HL-60 (cell line): ENCODE measurements around the gene PDAP1.

ENCODE experiments used
- CTCF ChIP-seq: IDR thresholded peaks from one replicate; pipeline ENCODE4 v1.5.1; 2011; ENCODE audit warnings: low read length, control low read depth, inconsistent platforms; ENCODE audit not compliant: insufficient read depth
- POLR2AphosphoS5 ChIP-seq: IDR thresholded peaks from 2 replicates; pipeline ENCODE4 v1.6.1; 2012; ENCODE audit warnings: low read depth
- SPI1 ChIP-seq: IDR thresholded peaks from 2 replicates; pipeline ENCODE4 v1.6.1; 2012; ENCODE audit warnings: low read depth, mild to moderate bottlenecking, borderline replicate concordance
- TF ChIP-seq, protein P1 (sequence below): IDR thresholded peaks from 2 replicates; pipeline ENCODE4 v1.6.1; 2012; ENCODE audit warnings: low read depth; ENCODE audit not compliant: insufficient replicate concordance

DNA sequence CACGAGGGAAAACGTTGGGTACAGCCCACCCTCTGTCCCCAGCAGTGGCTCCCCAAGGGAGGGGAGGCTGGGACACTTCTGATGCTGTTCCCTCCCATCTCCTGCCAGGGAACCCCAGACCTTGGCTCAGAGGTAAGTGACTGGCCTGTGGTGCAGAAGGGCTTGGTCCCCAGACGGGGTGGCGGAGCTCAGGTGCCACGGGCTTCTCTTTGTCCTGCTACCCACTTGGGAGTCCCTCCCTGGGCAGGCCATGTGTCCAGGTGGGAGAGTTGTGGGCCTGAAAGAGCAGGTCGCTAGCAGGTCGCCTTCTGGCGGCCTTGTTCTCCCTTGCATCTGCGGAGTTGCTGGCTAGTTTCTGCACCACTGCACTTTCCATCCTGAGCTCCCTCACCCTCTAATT lies 47.5 kb upstream of the PDAP1 start:
- TF ChIP-seq CTCF (no peak), POLR2AphosphoS5 (no peak), SPI1 (no peak)
- TF ChIP-seq, protein P1, sequence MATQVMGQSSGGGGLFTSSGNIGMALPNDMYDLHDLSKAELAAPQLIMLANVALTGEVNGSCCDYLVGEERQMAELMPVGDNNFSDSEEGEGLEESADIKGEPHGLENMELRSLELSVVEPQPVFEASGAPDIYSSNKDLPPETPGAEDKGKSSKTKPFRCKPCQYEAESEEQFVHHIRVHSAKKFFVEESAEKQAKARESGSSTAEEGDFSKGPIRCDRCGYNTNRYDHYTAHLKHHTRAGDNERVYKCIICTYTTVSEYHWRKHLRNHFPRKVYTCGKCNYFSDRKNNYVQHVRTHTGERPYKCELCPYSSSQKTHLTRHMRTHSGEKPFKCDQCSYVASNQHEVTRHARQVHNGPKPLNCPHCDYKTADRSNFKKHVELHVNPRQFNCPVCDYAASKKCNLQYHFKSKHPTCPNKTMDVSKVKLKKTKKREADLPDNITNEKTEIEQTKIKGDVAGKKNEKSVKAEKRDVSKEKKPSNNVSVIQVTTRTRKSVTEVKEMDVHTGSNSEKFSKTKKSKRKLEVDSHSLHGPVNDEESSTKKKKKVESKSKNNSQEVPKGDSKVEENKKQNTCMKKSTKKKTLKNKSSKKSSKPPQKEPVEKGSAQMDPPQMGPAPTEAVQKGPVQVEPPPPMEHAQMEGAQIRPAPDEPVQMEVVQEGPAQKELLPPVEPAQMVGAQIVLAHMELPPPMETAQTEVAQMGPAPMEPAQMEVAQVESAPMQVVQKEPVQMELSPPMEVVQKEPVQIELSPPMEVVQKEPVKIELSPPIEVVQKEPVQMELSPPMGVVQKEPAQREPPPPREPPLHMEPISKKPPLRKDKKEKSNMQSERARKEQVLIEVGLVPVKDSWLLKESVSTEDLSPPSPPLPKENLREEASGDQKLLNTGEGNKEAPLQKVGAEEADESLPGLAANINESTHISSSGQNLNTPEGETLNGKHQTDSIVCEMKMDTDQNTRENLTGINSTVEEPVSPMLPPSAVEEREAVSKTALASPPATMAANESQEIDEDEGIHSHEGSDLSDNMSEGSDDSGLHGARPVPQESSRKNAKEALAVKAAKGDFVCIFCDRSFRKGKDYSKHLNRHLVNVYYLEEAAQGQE: no peak
